SH-SY5Y (cell line): ENCODE measurements around the gene PIF1.

Source experiments
- GATA2 ChIP-seq: IDR thresholded peaks from 2 replicates; pipeline ENCODE4 v1.6.1; 2011; ENCODE audit warnings: mild to moderate bottlenecking, low read depth, low read length
- GATA3 ChIP-seq: IDR thresholded peaks from 2 replicates; pipeline ENCODE4 v1.6.1; 2011; ENCODE audit warnings: low read depth, mild to moderate bottlenecking, low read length, moderate library complexity

GRCh38 chr15:64842096-64842939, 16.9 kb upstream of the PIF1 start:
- TF ChIP-seq GATA2 (no peak), GATA3 (no peak)
